GM18526 (cell line): ENCODE results near the gene ALOX5.

Experiments used
- POLR2A ChIP-seq: IDR thresholded peaks from 3 replicates; pipeline ENCODE4 v1.6.1; 2011; ENCODE audit not compliant: insufficient read length; ENCODE audit errors: extremely low read depth

The ALOX5 gene

GRCh38 chr10:45422207-45422865 is 48.3 kb downstream of the ALOX5 start:
- TF ChIP-seq POLR2A = no peak

GRCh38 chr10:45422866-45423659 is 49.0 kb downstream of the ALOX5 start:
- TF ChIP-seq POLR2A = no peak

- no peak for TF ChIP-seq POLR2A
Observed at GRCh38 chr10:45423976-45424499, 50.0 kb downstream of the ALOX5 start.

GRCh38 chr10:45424668-45425404 is 50.8 kb downstream of the ALOX5 start:
- TF ChIP-seq POLR2A = no peak

- no peak for TF ChIP-seq POLR2A
Observed at GRCh38 chr10:45425621-45426563, 51.9 kb downstream of the ALOX5 start.

GRCh38 chr10:45427262-45427969 is 53.4 kb downstream of the ALOX5 start:
- TF ChIP-seq POLR2A = no peak

GRCh38 chr10:45427970-45428366 is 54.0 kb downstream of the ALOX5 start:
- no peak for TF ChIP-seq POLR2A

GRCh38 chr10:45428611-45429510 is 54.8 kb downstream of the ALOX5 start:
- TF ChIP-seq POLR2A = no peak

- no peak for TF ChIP-seq POLR2A
Observed at GRCh38 chr10:45429790-45430189, 55.8 kb downstream of the ALOX5 start.

GRCh38 chr10:45432113-45432512 is 58.1 kb downstream of the ALOX5 start:
- TF ChIP-seq POLR2A = no peak

GRCh38 chr10:45432700-45433472 is 58.9 kb downstream of the ALOX5 start:
- no peak for TF ChIP-seq POLR2A

- TF ChIP-seq POLR2A = no peak
Observed at GRCh38 chr10:45433716-45434469, 59.9 kb downstream of the ALOX5 start.
